ENCODE results near the gene APOF.
"Not testable (repeated sequence)": the region's sequence is repeated elsewhere in the genome, so short reads cannot be mapped to it uniquely, and the experiment has no call there.

The APOF gene

DNA sequence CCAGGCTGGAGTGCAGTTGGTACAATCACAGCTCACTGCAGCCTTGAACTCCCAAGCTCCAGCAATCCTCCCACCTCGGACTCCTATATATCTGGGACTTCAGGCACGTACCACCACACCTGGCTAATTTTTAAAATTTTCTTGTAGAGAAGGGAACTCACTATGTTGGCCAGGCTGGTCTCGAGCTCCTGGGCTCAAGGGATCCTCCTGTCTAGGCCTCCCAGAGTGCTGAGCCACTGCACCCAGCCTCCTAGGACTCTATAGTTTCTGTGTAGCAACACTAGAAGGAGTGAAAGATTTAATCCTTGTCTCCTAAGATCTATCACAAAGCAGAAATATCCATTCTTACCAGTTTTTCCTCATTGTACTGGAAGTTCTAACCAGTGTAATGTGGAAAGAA lies 4.3 kb upstream of the APOF start:
- DNase-seq: no peak

DNA sequence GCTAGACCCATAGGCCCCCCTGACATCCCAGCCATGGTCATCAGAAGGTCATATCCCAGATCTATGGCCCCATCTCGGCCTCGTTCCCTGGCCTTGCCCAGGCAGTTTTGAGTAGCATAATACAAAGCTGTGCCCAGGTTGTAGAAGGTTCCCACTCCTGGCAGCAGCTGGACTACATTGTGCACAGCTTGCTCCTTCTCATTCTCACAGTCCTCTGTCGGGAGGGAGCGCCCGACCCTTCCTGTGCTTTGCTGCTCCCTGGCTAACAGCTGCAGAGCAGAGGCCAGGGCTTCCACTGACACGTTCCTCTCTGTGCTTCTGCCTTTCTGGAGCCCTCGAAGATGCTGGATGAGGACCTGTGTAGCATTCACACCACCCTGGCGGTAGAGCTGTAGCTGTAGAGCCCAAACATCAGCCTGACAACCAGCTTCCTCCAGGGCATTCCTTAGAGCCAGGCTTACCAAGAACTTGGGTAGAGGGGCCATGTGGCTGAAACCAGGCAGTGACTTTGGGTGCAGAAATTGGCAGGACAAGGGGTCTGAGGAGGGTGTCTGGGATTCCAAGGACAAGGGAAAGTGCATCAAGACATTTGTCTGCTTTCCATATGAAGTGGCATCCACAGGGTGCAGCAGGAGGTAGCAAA lies 1.0 kb downstream of the APOF start:
- no peak for DNase-seq

DNA sequence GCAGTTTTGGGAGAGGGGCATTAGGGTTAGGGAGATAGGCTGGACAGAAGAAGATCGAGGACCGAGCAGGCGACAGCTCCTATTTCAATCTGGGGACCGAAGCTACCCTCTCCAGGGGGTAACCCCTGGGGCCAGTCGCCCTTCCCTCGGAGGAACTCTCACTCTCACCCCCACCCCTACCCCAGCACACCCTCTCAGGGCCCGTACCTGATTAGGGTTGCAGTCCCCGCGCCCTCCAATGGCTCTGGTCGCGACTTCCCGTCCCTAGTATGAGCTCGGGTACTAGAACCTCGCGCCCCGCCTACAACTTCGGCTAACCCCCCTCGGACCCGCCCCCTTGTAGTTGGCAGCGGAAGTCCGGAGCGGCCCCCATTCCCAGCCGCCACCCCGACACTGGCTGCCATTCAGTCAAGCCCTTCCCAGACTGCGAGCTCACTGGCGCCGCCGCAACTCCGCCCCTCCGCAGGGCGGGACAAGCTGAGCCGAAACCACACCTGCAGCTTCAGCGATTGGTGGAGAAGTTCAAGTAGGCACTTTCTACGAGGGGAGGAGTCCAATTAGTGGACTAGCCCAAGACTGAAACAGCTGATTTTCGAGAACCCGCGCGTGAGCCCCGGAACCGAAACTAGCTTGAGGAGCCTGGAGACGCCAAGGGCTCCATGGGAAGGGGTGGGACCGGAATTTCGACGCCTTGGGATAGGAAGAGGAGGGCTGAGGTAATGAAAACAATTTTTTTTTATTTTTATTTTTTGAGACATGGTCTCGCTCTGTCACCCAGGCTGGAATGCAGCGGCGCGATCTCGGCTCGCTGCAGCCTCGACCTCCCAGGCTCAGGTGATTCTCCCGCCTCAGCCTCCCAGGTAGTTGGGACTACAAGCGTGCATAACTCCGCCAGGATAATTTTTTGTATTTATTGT lies 2.5 kb downstream of the APOF start, which contains the start of gene STAT2:
TSS of gene STAT2 (minus strand) at position 257 of the 917 bp plus-strand sequence. CDS start 3,536 bp downstream, outside the sequence.
- peak; percentile 99 for DNase-seq

DNA sequence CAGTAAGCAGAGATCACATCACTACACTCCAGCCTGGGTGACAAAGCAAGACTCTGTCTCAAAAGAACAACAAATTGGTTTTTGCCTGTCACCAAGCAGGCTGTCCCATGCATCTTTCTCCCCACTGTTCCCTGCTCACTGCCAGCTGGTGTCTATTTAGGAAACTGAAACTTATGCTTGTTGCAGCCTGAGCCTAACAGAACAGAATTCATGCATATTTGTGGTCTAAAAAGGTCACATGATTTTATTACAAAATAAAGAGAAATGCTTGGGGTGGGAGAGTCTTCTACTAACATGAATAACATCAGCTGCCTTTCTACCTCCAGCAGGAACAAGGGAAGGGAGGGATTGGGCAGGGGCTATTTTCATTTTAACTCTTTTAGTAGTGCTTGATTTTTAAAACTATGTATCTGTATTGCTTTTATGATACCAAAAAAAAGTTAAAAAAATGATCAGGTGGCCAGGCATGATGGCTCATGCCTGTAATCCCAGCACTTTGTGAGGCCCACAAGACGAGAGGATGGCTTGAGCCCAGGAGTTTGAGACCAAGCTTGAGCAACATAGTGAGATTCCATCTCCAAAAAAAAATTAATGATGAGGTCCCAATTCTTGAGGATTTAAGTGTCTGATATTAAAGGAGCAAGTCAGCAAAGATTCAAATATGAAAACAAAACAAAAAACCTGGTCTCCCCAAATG lies 3.7 kb downstream of the APOF start:
- DNase-seq: peak; percentile 43

DNA sequence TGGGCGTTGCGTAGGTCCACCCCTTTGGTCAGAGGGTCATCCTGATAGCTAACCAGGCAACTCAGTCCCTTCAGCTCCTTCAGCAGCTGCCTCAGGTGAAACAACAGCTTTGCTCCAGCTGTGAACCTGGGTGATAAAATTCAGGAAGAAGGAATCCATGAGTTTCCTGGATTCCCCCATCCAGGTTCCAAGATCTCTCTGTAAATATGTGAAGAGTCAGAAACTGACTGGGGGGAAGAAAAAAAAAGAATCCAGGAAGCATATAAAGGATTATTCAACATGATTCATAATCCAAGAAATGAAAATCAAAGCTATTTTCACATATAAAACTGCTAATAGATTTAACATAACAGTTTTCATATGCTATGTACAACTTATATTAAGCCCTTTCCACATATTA lies 11.3 kb downstream of the APOF start:
- no peak for DNase-seq

GRCh38 chr12:56350662-56351061 lies 12.0 kb downstream of the APOF start:
- DNase-seq: no peak

DNA sequence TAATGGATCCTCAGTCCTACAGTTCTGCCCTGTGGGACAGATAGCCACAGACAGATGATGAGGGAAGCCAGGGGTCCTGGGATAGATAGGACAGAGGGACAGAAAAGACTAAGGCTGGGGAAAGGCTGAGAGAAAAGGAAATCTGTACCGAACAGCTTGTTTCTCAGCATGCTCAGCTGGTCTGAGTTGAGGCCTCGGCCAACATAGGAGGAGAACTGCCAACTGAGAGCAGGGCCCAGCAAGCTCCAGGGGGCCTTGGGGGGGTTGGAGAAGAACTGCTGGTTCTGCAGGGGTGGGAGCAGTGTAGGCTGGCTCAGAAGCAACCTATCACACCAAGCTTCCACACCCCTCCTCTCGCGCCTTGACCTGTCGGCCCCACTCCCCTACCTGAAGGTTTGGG lies 13.9 kb downstream of the APOF start:
- DNase-seq: no peak

DNA sequence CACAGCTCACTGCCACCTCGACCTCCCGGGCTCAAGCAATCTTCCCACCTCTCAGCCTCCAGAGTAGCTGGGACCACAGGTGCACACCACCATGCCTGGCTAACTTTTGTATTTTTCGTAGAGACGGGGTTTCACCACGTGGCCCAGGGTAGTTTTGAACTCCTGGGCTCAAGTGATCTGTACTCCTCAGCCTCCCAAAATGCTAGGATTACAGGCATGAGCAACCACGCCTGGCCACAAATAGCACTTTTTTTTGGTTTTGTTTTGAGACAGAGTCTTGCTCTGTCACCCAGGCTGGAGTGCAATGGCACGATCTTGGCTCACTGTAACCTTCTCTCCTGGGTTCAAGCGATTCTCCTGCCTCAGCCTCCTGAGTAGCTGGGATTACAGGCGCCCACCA lies 15.4 kb downstream of the APOF start:
- DNase-seq: not testable (repeated sequence)

- no peak for DNase-seq
Measured at GRCh38 chr12:56346675-56347074, 16.0 kb downstream of the APOF start.

DNA sequence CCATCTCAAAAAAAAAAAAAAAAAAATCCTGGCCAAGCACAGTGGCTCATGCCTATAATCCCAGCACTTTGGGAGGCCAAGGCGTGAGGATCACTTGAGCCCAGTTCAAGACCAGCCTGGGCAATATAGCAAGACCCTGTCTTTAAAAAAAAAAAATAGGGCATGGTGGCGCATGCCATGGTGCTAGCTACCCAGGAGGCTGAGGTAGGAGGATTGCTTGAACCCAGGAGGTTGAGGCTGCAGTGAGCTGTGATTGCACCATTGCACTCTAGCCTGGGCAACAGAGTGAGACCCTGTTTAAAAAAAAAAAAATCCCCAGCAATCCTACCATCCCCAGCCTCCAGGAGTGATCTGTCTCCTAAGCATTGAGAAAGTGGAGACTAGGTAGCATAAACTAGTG lies 20.4 kb downstream of the APOF start:
- DNase-seq: not testable (repeated sequence)

GRCh38 chr12:56341616-56342015 lies 21.0 kb downstream of the APOF start:
- no peak for DNase-seq

DNA sequence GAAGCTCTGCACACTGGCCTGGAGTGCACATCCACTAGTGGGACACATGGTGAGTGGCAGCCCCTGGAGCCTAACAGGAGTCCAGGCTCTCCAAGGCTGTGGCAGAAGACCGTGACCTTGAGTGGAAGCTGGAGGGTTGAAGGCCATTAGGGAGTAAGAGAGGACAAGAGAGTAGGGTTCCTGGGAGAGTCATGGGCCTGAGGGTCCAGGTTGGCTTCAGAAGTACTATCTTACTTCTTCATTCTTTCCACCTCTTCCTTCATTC lies 23.6 kb downstream of the APOF start:
- DNase-seq: no peak

DNA sequence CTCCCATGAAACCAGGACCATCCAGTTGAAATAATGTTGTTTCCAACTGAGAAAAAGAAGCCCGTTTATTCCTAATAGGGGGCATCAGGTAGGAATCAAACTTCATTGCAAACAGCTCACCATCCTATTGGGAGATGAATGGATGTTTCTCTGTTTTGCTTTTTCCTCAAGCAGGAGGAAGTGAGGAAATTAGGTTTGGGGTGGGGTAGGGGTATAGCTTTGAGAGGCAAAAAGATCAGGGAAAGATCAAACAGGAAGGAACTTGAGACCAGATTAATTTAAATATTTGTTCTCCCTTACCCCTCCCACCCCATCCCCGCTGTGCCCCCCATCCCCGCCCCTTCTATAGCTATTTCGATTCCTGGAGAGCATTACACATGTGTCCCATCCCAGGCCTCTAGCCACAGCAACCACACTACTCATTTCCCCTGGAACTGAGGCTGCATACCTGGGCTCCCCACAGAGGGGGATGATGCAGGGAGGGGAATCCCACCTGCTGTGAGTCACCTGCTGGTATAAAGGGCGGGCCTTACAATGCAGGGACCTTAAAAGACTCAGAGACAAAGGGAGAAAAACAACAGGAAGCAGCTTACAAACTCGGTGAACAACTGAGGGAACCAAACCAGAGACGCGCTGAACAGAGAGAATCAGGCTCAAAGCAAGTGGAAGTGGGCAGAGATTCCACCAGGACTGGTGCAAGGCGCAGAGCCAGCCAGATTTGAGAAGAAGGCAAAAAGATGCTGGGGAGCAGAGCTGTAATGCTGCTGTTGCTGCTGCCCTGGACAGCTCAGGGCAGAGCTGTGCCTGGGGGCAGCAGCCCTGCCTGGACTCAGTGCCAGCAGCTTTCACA lies 24.1 kb downstream of the APOF start, which contains the start of gene IL23A:
TSS of gene IL23A (plus strand) at position 577 of the 850 bp plus-strand sequence. CDS start at position 738, 161 bp downstream.
- DNase-seq: no peak

GRCh38 chr12:56337753-56338251 lies 24.9 kb downstream of the APOF start:
- no peak for DNase-seq

DNA sequence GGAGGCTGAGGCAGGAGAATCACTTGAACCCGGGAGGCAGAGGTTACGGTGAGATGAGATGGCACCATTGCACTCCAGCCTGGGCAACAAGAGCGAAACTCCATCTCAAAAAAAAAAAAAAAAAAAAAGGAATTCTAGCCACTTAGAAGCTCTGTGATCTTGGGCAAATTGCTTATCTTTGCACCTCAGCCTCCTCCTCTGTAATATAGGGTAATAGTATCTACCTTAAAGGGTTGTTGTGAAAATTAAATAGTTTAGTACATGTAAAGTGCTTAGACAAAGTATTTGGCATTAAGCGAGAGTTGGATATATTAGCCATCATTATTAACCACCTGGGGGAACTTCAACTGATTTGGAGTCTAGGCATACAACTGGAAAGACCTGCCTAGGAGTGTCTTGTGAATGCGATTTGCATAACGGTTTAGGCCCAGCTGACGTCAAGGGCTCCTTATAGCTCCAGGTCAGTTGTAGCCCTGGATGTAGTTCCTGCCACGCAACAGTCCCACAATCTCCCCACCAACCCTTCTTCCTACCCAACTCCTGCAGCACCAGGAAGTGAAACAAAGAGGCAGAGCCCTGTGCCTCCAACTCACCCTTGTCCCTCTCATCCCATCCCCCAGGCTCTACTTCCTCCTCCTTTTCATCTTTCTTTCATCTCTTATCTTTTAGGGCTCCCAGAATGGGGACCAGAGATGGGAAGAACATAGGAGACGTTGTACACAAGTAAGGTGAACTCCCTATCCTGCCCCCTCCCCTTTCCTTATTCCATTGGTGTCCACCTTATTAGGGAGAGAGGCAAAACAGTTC lies 26.1 kb downstream of the APOF start:
- DNase-seq: no peak

DNA sequence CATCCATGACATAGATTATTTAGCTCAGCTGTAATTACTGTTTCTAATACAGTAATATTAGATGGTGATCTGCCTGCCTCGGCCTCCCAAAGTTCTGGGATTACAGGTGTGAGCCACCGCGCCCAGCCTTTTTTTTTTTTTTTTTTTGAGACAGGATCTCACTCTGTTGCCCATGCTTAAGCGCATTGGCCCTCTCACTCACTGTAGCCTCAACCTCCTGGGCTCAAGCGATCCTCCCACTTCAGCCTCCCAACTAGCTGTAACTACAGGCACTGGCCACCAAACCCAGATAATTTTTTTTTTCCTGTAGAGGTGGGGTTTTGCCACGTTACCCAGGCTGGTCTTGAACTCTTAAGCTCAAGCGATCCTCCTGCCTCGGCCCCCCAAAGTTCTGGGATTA lies 27.1 kb downstream of the APOF start:
- DNase-seq: not testable (repeated sequence)

DNA sequence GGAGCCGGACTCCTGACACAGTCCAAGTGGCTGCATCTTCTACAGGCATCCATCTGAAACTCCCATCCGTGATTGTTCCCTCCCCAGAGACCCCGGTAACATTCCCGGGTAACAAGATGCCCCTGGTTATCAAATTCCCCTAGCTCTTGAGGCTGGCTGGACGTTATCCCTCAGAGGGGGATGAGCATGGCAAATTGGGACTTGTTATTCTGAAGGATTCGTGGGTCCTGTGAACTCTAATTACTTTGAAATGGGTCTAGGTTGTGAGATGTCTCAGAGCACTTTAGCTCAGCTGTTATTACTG lies 28.2 kb downstream of the APOF start:
- no peak for DNase-seq

GRCh38 chr12:56333679-56334489 lies 28.8 kb downstream of the APOF start, which contains the start of gene PAN2:
TSS of gene PAN2 (minus strand) at chr12:56334000. CDS start at chr12:56333094, 906 bp downstream.
- DNase-seq: peak; percentile 90

- no peak for DNase-seq
Measured at GRCh38 chr12:56333197-56333678, 29.4 kb downstream of the APOF start.

DNA sequence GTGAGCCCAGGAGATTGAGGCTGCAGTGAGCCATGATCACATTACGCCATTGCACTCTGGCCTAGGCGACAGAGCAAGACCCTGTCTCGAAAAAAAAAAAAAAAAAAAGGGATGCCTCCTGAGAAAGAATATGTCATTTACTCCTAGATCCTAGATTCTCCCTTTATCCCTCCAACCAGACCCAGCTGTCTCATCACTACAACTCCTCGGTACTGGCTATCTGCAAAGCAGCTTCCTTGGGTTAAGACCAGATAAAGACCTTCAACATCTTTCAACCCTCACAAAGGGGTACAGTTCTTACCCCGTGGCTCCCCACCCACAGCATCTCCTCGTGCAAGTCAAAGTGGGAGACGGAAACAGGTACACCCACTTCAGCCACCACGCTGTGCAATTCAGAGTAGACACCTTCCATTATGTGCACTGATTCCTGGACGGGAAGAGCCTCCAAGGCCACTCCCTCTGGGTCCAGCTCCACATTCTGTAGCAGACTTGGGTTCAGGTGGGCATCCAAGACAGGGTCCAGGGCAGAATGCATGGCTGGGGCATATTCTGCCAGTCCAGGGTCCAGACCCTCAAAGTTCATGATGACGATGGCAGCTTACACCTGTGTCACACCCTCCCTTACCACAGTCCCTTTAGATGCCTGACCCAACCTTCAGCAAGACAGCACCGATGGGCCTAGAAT lies 30.0 kb downstream of the APOF start:
- DNase-seq: no peak

Measured in amniotic stem cell (primary cell).